GM19463 (cell line): ENCODE measurements around the gene EVX1.

ENCODE experiments used
- ATAC-seq: cut with Tn5 transposase; IDR thresholded peaks from one replicate; pipeline ENCODE4 v1.9.1; 2021; ENCODE audit warnings: mild to moderate bottlenecking, moderate library complexity; ENCODE audit not compliant: unreplicated experiment

Gene EVX1

GRCh38 chr7:27224983-27225934 lies 17.3 kb upstream of the EVX1 start:
- ATAC-seq = no peak

- no peak for ATAC-seq
Measured at GRCh38 chr7:27229448-27229847, 13.2 kb upstream of the EVX1 start.

- ATAC-seq = no peak
Measured at GRCh38 chr7:27235387-27236311, 7.0 kb upstream of the EVX1 start.

- ATAC-seq = no peak
Measured at GRCh38 chr7:27237735-27238334, 4.8 kb upstream of the EVX1 start.

GRCh38 chr7:27238979-27239386 lies 3.6 kb upstream of the EVX1 start:
- no peak for ATAC-seq

- no peak for ATAC-seq
Measured at GRCh38 chr7:27239387-27240014, 3.1 kb upstream of the EVX1 start.

- no peak for ATAC-seq
Measured at GRCh38 chr7:27240015-27240731, 2.4 kb upstream of the EVX1 start.

GRCh38 chr7:27241189-27242056 lies 1.2 kb upstream of the EVX1 start:
- ATAC-seq = no peak

GRCh38 chr7:27242154-27242553 lies 448 bp upstream of the EVX1 start:
- no peak for ATAC-seq

- ATAC-seq = no peak
Measured at GRCh38 chr7:27243340-27244163, 950 bp downstream of the EVX1 start.

- ATAC-seq = no peak
Measured at GRCh38 chr7:27244488-27245123, 2.0 kb downstream of the EVX1 start.

- no peak for ATAC-seq
Measured at GRCh38 chr7:27245124-27245797, 2.7 kb downstream of the EVX1 start.

- ATAC-seq = no peak
Measured at GRCh38 chr7:27245798-27246691, 3.4 kb downstream of the EVX1 start.

- ATAC-seq = no peak
Measured at GRCh38 chr7:27247000-27247399, 4.4 kb downstream of the EVX1 start.

- ATAC-seq = no peak
Measured at GRCh38 chr7:27247452-27248426, 5.1 kb downstream of the EVX1 start.
